WTC11 (cell line): ENCODE measurements around the gene BCAS1. TPM values are rescaled to one million over a fixed set of nuclear protein-coding genes. Genes with fewer than 3 reads are reported as not detected.

Experiments used
- ATAC-seq: fragments of 200-7000 bp; cut with Tn5 transposase; 2 replicates; pipeline ENCODE4 v1.10.0; 2021; ENCODE audit warnings: mild to moderate bottlenecking, moderate library complexity
- CTCF ChIA-PET: fragments of 300-600 bp; sonication (Branson Sonifier 250); formaldehyde crosslinking; loops from one replicate; lab custom pipeline; 2021; ENCODE audit warnings: antibody characterized with exemption; lab: Charles Lee
- POLR2A ChIA-PET: fragments of 350-600 bp; sonication (Branson Sonifier 250); formaldehyde crosslinking; loops from one replicate; lab custom pipeline; 2021; ENCODE audit warnings: antibody characterized with exemption; lab: Charles Lee
- DNase-seq: peaks from one replicate; pipeline ENCODE4 v3.0.0; 2021; ENCODE audit warnings: low spot score
- H3K27ac Mint-ChIP-seq: 2 replicates; pipeline ENCODE4 v1.8.0; 2021; ENCODE audit warnings: mixed read lengths
- H3K27me3 Mint-ChIP-seq: 2 replicates; pipeline ENCODE4 v1.8.0; 2021; ENCODE audit warnings: low read depth, mild to moderate bottlenecking, moderate library complexity, mixed read lengths
- H3K36me3 Mint-ChIP-seq: 2 replicates; pipeline ENCODE4 v1.8.0; 2021; ENCODE audit warnings: mixed read lengths
- H3K4me1 Mint-ChIP-seq: 2 replicates; pipeline ENCODE4 v1.8.0; 2022; ENCODE audit warnings: mixed read lengths
- H3K4me3 Mint-ChIP-seq: 2 replicates; pipeline ENCODE4 v1.8.0; 2021; ENCODE audit warnings: mild to moderate bottlenecking, moderate library complexity, mixed read lengths
- H3K9me3 Mint-ChIP-seq: 2 replicates; pipeline ENCODE4 v1.8.0; 2021; ENCODE audit warnings: mixed read lengths
- ARID4B ChIP-seq: sonication (generic); formaldehyde crosslinking; IDR thresholded peaks from 2 replicates; pipeline ENCODE4 v1.8.0; 2023; ENCODE audit warnings: missing genetic modification reagents, mild to moderate bottlenecking, borderline replicate concordance
- ATF3 ChIP-seq: sonication (generic); formaldehyde crosslinking; conservative IDR thresholded peaks from 2 replicates; pipeline ENCODE4 v1.8.1; 2022; ENCODE audit warnings: mild to moderate bottlenecking, missing genetic modification reagents
- CREB1 ChIP-seq: sonication (generic); formaldehyde crosslinking; IDR thresholded peaks from 2 replicates; pipeline ENCODE4 v1.8.0; 2023; ENCODE audit warnings: mild to moderate bottlenecking, missing genetic modification reagents
- E2F1 ChIP-seq: sonication (generic); formaldehyde crosslinking; IDR thresholded peaks from 2 replicates; pipeline ENCODE4 v1.8.0; 2022; ENCODE audit warnings: mild to moderate bottlenecking, missing genetic modification reagents
- E2F4 ChIP-seq: sonication (generic); formaldehyde crosslinking; IDR thresholded peaks from 2 replicates; pipeline ENCODE4 v1.8.1; 2022; ENCODE audit warnings: low read depth, mild to moderate bottlenecking, moderate library complexity, missing genetic modification reagents, borderline replicate concordance
- HMGA2 ChIP-seq: fragments of 250-450 bp; sonication (Bioruptor Pico); IDR thresholded peaks from 2 replicates; pipeline ENCODE4 v1.4.0; 2021; ENCODE audit warnings: mild to moderate bottlenecking, moderate library complexity
- MXD4 ChIP-seq: fragments of 250-450 bp; sonication (Bioruptor Pico); IDR thresholded peaks from 2 replicates; pipeline ENCODE4 v1.8.0; 2021; ENCODE audit warnings: mild to moderate bottlenecking, moderate library complexity, borderline replicate concordance
- NFATC4 ChIP-seq: fragments of 250-450 bp; sonication (Bioruptor Pico); IDR thresholded peaks from 2 replicates; pipeline ENCODE4 v1.9.0; 2021; ENCODE audit warnings: mild to moderate bottlenecking
- PREB ChIP-seq: sonication (generic); formaldehyde crosslinking; IDR thresholded peaks from 2 replicates; pipeline ENCODE4 v1.8.1; 2022; ENCODE audit warnings: mild to moderate bottlenecking, missing genetic modification reagents, moderate library complexity, borderline replicate concordance
- RORB ChIP-seq: fragments of 250-450 bp; sonication (Bioruptor Pico); IDR thresholded peaks from 2 replicates; pipeline ENCODE4 v1.9.0; 2021; ENCODE audit warnings: mild to moderate bottlenecking
- TCF7 ChIP-seq: sonication (generic); formaldehyde crosslinking; IDR thresholded peaks from 2 replicates; pipeline ENCODE4 v1.8.0; 2022; ENCODE audit warnings: mild to moderate bottlenecking, low read depth, missing genetic modification reagents, moderate library complexity
- TEAD1 ChIP-seq: sonication (generic); formaldehyde crosslinking; IDR thresholded peaks from 2 replicates; pipeline ENCODE4 v1.8.0; 2022; ENCODE audit warnings: mild to moderate bottlenecking, missing genetic modification reagents
- ZNF219 ChIP-seq: sonication (generic); formaldehyde crosslinking; IDR thresholded peaks from 2 replicates; pipeline ENCODE4 v1.8.0; 2023; ENCODE audit warnings: missing genetic modification reagents, mild to moderate bottlenecking, borderline replicate concordance
- ZNF232 ChIP-seq: sonication (generic); formaldehyde crosslinking; IDR thresholded peaks from 2 replicates; pipeline ENCODE4 v1.8.0; 2022; ENCODE audit warnings: mild to moderate bottlenecking, missing genetic modification reagents
- ZNF281 ChIP-seq: sonication (generic); formaldehyde crosslinking; IDR thresholded peaks from 2 replicates; pipeline ENCODE4 v1.8.0; 2023; ENCODE audit warnings: mild to moderate bottlenecking, missing genetic modification reagents
- ZNF425 ChIP-seq: fragments of 250-450 bp; sonication (Bioruptor Pico); conservative IDR thresholded peaks from 2 replicates; pipeline ENCODE4 v1.9.0; 2021; ENCODE audit warnings: mild to moderate bottlenecking
- ZNF512 ChIP-seq: sonication (generic); formaldehyde crosslinking; IDR thresholded peaks from 2 replicates; pipeline ENCODE4 v1.8.1; 2022; ENCODE audit warnings: missing genetic modification reagents, borderline replicate concordance
- total RNA-seq: library from RNA; stranded (reverse); gene quantifications from 3 replicates; pipeline ENCODE4 v1.2.3, GENCODE V29; 2021

BCAS1 gene
- total RNA-seq, 1 experiment from 2014 or later: 0.11 TPM

- no peak for TF ChIP-seq ZNF425 (CRISPR knock-in tag)
- no peak for TF ChIP-seq HMGA2
- no peak for TF ChIP-seq NFATC4 (CRISPR knock-in tag)
- TF ChIP-seq MXD4 (CRISPR knock-in tag): no peak
- no peak for TF ChIP-seq RORB
- no peak for TF ChIP-seq ZNF219 (CRISPR knock-in tag)
- TF ChIP-seq, all 79 proteins: peak for 0
Observed at GRCh38 chr20:53983401-53983800, 87.0 kb downstream of the BCAS1 start (continued).

GRCh38 chr20:53982624-53983023, 87.8 kb downstream of the BCAS1 start:
- ATAC-seq (no peak), DNase-seq (no peak)
- Mint-ChIP-seq H3K4me3 (no peak overlapping the region), H3K27ac (no peak overlapping the region), H3K4me1 (no peaks in the 10 kb centered on the region), H3K36me3 (no peaks in the 10 kb centered on the region), H3K9me3 (peaks cover 11% of the 10 kb centered on the region), H3K27me3 (no peaks in the 10 kb centered on the region)
- TF ChIP-seq E2F1 (CRISPR knock-in tag) (no peak), RORB (no peak), PREB (CRISPR knock-in tag) (no peak), ZNF281 (CRISPR knock-in tag) (no peak)
- CTCF ChIA-PET: interaction anchor here (1.2 kb wide), 1 partner anchor 173 kb away, joined by 3 read pairs; no protein-coding TSS in a partner anchor
- POLR2A ChIA-PET: no interaction called here

GRCh38 chr20:53981752-53982437, 88.5 kb downstream of the BCAS1 start:
- peaks cover 16% of the 10 kb centered on the region for H3K9me3 Mint-ChIP-seq
- H3K27me3 Mint-ChIP-seq: no peaks in the 10 kb centered on the region
- ChIA-PET POLR2A (no interaction called here), CTCF (interaction anchor here (1.2 kb wide), 1 partner anchor 172 kb away, joined by 3 read pairs; no protein-coding TSS in a partner anchor)
- no peaks in the 10 kb centered on the region for H3K4me1 Mint-ChIP-seq
- no peak overlapping the region for H3K27ac Mint-ChIP-seq
- ATAC-seq: no peak
- H3K4me3 Mint-ChIP-seq: no peak overlapping the region
- H3K36me3 Mint-ChIP-seq: no peaks in the 10 kb centered on the region
- DNase-seq: no peak
- TF ChIP-seq E2F4: no peak
- TF ChIP-seq NFATC4 (CRISPR knock-in tag): no peak
- TF ChIP-seq ARID4B (CRISPR knock-in tag): no peak
- no peak for TF ChIP-seq CREB1
- no peak for TF ChIP-seq ZNF512 (CRISPR knock-in tag)
- TF ChIP-seq TEAD1 (CRISPR knock-in tag): no peak
- no peak for TF ChIP-seq ZNF232 (CRISPR knock-in tag)
- TF ChIP-seq TCF7 (CRISPR knock-in tag): no peak
- TF ChIP-seq ATF3 (CRISPR knock-in tag): no peak
